GM06990 (cell line): ENCODE data around the gene MYO6.
"Not testable (repeated sequence)": the region's sequence is repeated elsewhere in the genome, so short reads cannot be mapped to it uniquely, and the experiment has no call there.

Experiments used
- DNase-seq: peaks from one replicate; pipeline ENCODE4 v3.0.0-alpha.2; 2011; ENCODE audit not compliant: insufficient read length; ENCODE audit errors: extremely low read depth
- H3K27me3 ChIP-seq: replicated peaks from 2 replicates; pipeline ENCODE4 v1.6.0; 2011; ENCODE audit warnings: low read length; ENCODE audit not compliant: control insufficient read depth, insufficient read depth
- H3K36me3 ChIP-seq: 2 replicates; pipeline ENCODE4 v1.5.1; 2011; ENCODE audit warnings: low read length; ENCODE audit not compliant: control insufficient read depth, insufficient read depth
- H3K4me3 ChIP-seq: replicated peaks from 2 replicates; pipeline ENCODE4 v1.5.1; 2011; ENCODE audit warnings: low read depth, mild to moderate bottlenecking, control low read depth, low read length
- CTCF ChIP-seq: IDR thresholded peaks from 2 replicates; pipeline ENCODE4 v1.5.1; 2011; ENCODE audit warnings: low read length, control low read depth, mild to moderate bottlenecking, inconsistent platforms; ENCODE audit not compliant: insufficient read depth, poor library complexity, severe bottlenecking

MYO6 gene

DNA sequence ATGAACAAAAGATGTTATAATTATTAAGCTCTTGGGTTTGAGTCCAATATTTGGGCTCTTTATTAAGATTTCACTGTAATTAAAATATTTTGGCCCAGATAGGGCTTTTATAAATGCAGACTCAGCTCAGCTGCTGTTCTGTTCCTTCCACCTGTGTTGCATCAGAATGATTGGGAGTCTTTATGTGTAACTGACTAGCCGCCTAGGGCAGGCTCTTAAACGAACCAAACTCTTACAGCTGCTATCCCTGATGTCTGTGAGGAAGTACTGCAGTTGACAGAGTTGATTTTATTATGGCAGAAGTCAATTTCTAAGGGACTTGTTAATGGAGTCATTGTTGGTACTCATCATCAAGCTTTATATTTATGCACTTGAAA lies 144.7 kb downstream of the MYO6 start:
- DNase-seq, result no peak
- Histone ChIP-seq H3K36me3 (no peaks in the 10 kb centered on the region; the same call in 1 of the 2 replicates), H3K4me3 (no peak overlapping the region), H3K27me3 (no peaks in the 10 kb centered on the region)
- no peak for TF ChIP-seq CTCF

GRCh38 chr6:75896526-75896925 lies 147.5 kb downstream of the MYO6 start:
- H3K36me3 ChIP-seq, result no peaks in the 10 kb centered on the region; the same call in 1 of the 2 replicates
- no peaks in the 10 kb centered on the region for H3K27me3 ChIP-seq
- H3K4me3 ChIP-seq, result no peak overlapping the region
- no peak for TF ChIP-seq CTCF
- no peak for DNase-seq

DNA sequence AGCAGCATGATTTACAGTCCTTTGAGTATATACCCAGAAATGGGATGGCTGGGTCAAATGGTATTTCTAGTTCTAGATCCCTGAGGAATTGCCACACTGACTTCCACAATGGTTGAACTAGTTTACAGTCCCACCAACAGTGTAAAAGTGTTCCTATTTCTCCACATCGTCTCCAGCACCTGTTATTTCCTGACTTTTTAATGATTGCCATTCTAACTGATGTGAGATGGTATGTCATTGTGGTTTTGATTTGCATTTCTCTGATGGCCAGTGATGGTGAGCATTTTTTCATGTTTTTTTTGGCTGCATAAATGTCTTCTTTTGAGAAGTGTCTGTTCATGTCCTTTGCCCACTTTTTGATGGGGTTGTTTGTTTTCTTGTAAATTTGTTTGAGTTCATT lies 151.2 kb downstream of the MYO6 start:
- H3K27me3 ChIP-seq, H3K4me3 ChIP-seq, H3K36me3 ChIP-seq, DNase-seq: not testable (repeated sequence)

DNA sequence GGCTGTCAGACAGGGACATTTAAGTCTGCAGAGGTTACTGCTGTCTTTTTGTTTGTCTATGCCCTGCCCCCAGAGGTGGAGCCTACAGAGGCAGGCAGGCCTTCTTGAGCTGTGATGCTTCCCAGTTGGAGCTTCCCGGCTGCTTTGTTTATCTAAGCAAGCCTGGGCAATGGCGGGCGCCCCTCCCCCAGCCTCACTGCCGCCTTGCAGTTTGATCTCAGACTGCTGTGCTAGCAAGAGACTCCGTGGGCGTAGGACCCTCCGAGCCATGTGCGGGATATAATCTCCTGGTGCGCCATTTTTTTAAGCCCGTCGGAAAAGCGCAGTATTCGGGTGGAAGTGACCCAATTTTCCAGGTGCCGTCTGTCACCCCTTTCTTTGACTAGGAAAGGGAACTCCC lies 156.1 kb downstream of the MYO6 start:
- H3K36me3 ChIP-seq, H3K27me3 ChIP-seq, DNase-seq, H3K4me3 ChIP-seq: not testable (repeated sequence)

- Histone ChIP-seq H3K27me3 (no peaks in the 10 kb centered on the region), H3K4me3 (no peak overlapping the region), H3K36me3 (no peaks in the 10 kb centered on the region)
- TF ChIP-seq CTCF, result no peak
- DNase-seq, result no peak
Observed at GRCh38 chr6:75906871-75907270, 157.8 kb downstream of the MYO6 start.

DNA sequence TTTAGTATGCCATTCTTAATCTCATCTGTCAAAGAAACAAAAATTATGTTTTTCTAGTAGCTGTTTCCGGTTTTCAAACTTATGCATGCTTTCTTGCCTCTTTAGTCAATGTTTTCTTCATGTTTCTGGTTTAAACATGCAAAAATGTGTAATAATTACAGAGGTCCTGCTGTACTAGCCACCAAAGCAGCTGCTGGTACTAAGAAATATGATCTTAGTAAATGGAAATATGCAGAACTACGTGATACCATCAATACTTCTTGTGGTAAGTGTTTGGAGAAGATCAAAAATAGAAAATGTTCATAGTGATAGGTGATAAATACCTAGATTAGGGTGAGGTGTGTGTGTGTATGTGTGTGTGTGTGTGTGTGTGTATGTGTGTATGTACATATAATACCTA lies 158.4 kb downstream of the MYO6 start:
- H3K4me3 ChIP-seq, result no peak overlapping the region

More for the DNA sequence above, 158.4 kb downstream of the MYO6 start:
- Histone ChIP-seq H3K36me3 (no peaks in the 10 kb centered on the region), H3K27me3 (no peaks in the 10 kb centered on the region)
- no peak for TF ChIP-seq CTCF
- DNase-seq, result no peak
